ENCODE measurements around the gene AGAP3. TPM values are rescaled to one million over a fixed set of nuclear protein-coding genes. Genes with fewer than 3 reads are reported as not detected.

The AGAP3 gene
- total and polyA plus RNA-seq, 3 donors from 2014 or later = 44.1 to 90.5 (median 65.6) TPM

- intact Hi-C loops (cut with DNase I; ENCODE audit: low total_unique reads) = no loop called here
- no peaks in the 10 kb centered on the region for H3K27me3 ChIP-seq
- TF ChIP-seq CTCF (IDR thresholded peaks at IDR 0.05) (no peak), POLR2A (IDR thresholded peaks at IDR 0.05) (no peak)
- no peak for DNase-seq
- H3K27ac ChIP-seq = no peak overlapping the region
- H3K4me1 ChIP-seq = peaks cover 22% of the 10 kb centered on the region
- H3K9me3 ChIP-seq = no peaks in the 10 kb centered on the region
- 93% methylated on average over 13 to 26 of the region's 26 CpGs for WGBS, 2 donors
- H3K36me3 ChIP-seq (ENCODE audit: low read depth, missing control alignments) = no peaks in the 10 kb centered on the region
- no peak overlapping the region for H3K4me3 ChIP-seq
These were observed 11.2 kb upstream of the AGAP3 start for GRCh38 chr7:151074817-151075661.

- Histone ChIP-seq H3K4me1 (peaks cover 22% of the 10 kb centered on the region), H3K4me3 (no peak overlapping the region), H3K27me3 (no peaks in the 10 kb centered on the region), H3K36me3 (ENCODE audit: low read depth, missing control alignments) (no peaks in the 10 kb centered on the region), H3K27ac (no peak overlapping the region), H3K9me3 (no peaks in the 10 kb centered on the region)
- DNase-seq = no peak
- TF ChIP-seq CTCF (IDR thresholded peaks at IDR 0.05) = no peak
- TF ChIP-seq POLR2A (IDR thresholded peaks at IDR 0.05) = no peak
- intact Hi-C loops (cut with DNase I; ENCODE audit: low total_unique reads) = no loop called here
- 84 to 94% methylated on average over 6 to 7 of the region's 7 CpGs for WGBS, 2 donors
These were observed 10.7 kb upstream of the AGAP3 start for GRCh38 chr7:151075662-151075971.

- H3K27me3 ChIP-seq = no peaks in the 10 kb centered on the region
- no peak overlapping the region for H3K27ac ChIP-seq
- no peaks in the 10 kb centered on the region for H3K36me3 ChIP-seq (ENCODE audit: low read depth, missing control alignments)
- H3K4me3 ChIP-seq = no peak overlapping the region
- 82 to 90% methylated on average over 22 of the region's 22 CpGs for WGBS, 2 donors
- intact Hi-C loops (cut with DNase I; ENCODE audit: low total_unique reads) = no loop called here
- no peak for DNase-seq
- TF ChIP-seq POLR2A (IDR thresholded peaks at IDR 0.05) = no peak
- peaks cover 22% of the 10 kb centered on the region for H3K4me1 ChIP-seq
- no peaks in the 10 kb centered on the region for H3K9me3 ChIP-seq
These were observed 10.3 kb upstream of the AGAP3 start for GRCh38 chr7:151075978-151076426.

GRCh38 chr7:151076863-151077704, 9.2 kb upstream of the AGAP3 start:
- no peak overlapping the region for H3K4me3 ChIP-seq
- no peak for DNase-seq
- no peak overlapping the region for H3K27ac ChIP-seq
- no peaks in the 10 kb centered on the region for H3K36me3 ChIP-seq (ENCODE audit: low read depth, missing control alignments)
- no peaks in the 10 kb centered on the region for H3K9me3 ChIP-seq
- H3K4me1 ChIP-seq = peaks cover 31% of the 10 kb centered on the region
- intact Hi-C loops (cut with DNase I; ENCODE audit: low total_unique reads) = no loop called here
- 81 to 96% methylated on average over 9 to 26 of the region's 33 CpGs for WGBS, 2 donors
- H3K27me3 ChIP-seq = no peaks in the 10 kb centered on the region
- peak in 1 of 3 experiments; percentile 3 for TF ChIP-seq CTCF (IDR thresholded peaks at IDR 0.05)
- TF ChIP-seq POLR2A (IDR thresholded peaks at IDR 0.05) = no peak

- Histone ChIP-seq H3K9me3 (no peaks in the 10 kb centered on the region), H3K27me3 (no peaks in the 10 kb centered on the region), H3K4me1 (peaks cover 38% of the 10 kb centered on the region), H3K27ac (peak overlapping the region in 1 of 2 donors; percentile 44), H3K36me3 (ENCODE audit: low read depth, missing control alignments) (no peaks in the 10 kb centered on the region), H3K4me3 (no peak overlapping the region)
- 77 to 81% methylated on average over 7 to 10 of the region's 10 CpGs for WGBS, 2 donors
- no peak for DNase-seq
- intact Hi-C loops (cut with DNase I; ENCODE audit: low total_unique reads) = no loop called here
- no peak for TF ChIP-seq CTCF (IDR thresholded peaks at IDR 0.05)
- TF ChIP-seq POLR2A (IDR thresholded peaks at IDR 0.05) = no peak
These were observed 8.5 kb upstream of the AGAP3 start for GRCh38 chr7:151077705-151078232.

Measured in testis (tissue), 3 donors.